Pulmonary artery endothelial cell (primary cell): ENCODE measurements around the gene SEC24B. TPM values are rescaled to one million over a fixed set of nuclear protein-coding genes. Genes with fewer than 3 reads are reported as not detected.
"Not testable (repeated sequence)": the region's sequence is repeated elsewhere in the genome, so short reads cannot be mapped to it uniquely, and the experiment has no call there.

ENCODE experiments used
- DNase-seq: peaks from one replicate; pipeline ENCODE4 v3.0.0-alpha.2; 2011; ENCODE audit warnings: low read depth, low spot score
- total RNA-seq: library from RNA; depleted of rRNA; stranded (reverse); fragments of >200 nt; gene quantifications from 2 replicates; pipeline ENCODE4 v1.2.3, GENCODE V29; 2014

SEC24B gene
- total RNA-seq, 1 donor from 2014 or later, result 12.9 TPM

DNA sequence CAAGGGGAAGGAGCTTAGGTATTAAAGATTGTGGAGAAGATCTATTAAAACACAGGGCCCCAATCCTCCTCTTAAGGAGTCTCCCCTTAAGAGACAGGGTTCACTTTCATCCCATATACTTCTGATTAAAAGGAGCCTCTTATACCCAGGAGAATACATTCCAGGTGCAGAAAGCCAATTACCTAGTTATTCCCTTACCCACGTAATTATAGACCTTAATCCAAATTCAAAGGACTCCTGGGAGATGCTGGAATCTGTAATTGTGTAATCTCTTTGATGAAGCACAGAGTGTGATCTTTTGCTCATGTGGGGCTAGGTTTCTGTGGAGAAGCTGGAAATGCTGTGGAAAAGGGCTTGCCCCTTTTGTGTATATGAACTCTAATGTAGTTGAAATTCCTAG lies 1.4 kb upstream of the SEC24B start:
- DNase-seq, result no peak

DNA sequence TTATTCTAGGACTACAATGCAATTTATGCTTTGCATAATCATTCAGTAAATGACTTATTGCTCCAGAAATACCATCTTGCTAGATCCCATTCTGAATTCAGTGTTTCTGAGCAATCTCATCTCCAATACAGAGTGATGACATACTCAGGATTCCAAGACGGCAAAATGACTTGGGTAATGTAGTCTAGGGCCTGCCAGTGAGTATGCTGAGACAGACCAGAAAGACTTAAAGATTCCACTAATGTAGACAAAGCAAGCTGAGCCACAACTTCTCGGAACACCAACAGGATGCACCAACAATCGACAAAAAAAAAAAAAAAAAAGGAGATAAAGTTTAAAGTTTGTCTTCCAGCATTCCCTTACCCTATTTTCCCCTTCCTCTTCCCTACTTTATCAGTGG lies 919 bp upstream of the SEC24B start:
- no peak for DNase-seq

DNA sequence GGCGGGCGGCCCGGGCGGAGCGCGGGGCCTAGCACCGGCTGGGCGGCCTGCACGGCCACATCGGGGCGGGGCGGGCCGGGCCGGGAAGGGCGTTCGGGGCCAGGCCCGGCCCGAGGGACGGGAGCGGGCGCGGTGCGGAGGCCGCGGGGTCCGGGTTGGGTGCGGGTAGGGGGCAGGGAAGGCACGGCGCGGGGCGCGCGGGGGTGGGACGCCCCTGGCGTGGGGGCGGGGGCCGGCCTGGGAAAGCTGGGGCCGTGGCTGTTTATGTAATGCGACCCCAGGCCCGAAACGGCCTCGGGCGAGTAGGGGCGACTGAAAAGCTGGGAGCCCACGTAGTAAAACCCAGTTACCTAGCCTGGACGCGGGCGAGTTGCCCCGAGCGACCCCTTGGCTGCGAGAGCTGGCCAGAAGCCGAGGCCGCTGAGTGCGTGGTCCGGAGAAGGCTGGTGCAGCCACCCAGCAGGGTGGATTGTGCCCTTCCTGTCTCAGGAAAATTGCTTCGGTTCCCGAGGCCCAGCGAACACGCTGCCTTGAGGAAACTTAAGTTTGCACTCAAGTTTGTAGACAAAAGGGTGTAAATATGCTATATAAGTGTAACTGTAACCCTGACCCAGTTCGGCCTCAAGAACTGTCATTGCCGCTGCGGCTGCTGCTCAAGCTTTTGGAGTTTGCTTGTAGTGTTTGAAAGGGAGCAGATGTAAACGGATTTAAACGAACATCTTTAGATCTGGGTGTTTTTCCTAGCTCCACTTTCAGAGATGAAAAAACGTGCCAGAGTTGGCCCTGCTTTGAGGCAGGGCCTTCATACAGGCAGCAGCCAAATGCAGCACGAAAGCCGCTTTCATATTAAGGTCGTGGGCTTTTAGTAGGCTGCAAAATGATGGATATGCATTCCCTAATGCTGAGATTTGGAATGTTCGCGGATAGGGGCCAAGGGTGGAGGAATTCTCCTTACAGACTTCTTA lies 674 bp downstream of the SEC24B start:
- no peak for DNase-seq

DNA sequence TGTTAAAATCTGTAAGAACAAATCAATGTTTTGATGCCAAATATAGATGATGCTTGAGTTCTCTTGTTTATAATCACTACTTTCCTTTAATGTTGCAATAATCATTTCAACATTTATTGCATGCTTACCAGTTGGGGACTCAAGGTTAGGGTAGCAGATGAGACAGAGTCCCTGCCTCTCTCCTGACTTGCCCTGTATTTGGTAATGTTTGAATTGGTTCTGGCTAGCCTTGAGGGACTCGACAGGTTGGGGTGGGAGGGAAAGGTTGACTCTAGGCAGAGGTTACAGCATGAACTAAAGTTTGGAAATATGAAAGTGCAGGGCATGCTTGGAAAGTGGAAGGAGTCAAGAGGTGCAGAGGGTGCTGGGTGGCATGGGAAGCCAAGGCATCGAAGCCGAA lies 2.0 kb downstream of the SEC24B start:
- no peak for DNase-seq

DNA sequence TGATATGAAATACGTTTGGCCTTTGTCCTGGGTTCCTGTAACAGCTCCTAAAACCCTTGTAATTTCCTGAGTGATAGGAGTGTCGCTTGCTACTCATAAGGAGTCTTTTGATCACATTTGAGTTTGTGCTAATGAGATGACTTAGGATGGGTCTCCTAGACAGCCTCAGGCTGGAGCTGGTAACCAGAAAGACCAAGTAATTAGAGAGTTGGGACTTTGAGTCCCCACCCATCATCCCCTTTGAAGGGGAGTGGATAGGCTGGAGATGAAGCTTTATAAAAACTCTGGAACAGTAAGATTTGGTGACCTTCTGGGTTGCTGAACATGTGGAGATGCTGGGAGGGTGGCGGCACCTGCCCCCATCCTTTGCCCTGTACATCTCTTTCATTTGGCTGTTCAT lies 2.9 kb downstream of the SEC24B start:
- DNase-seq, result no peak

DNA sequence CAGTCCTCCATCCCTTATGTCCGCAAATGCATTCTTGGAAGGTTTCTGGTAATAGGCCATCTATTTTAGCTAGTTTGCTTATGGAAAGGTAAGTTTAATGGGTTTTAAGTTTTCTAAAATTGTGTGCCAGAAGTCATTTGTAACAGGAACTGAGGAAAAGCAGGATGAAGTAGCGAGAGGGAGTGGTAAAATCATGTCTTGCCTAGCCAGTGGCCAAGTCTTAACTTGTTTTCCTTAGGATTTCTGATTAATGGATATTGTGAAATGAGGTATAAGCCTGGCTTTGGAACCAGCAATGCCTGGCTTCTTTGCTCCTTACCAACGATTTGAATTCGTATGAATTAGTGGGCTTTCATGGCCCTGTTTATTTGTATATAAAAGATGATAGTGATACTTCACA lies 7.3 kb downstream of the SEC24B start:
- no peak for DNase-seq

DNA sequence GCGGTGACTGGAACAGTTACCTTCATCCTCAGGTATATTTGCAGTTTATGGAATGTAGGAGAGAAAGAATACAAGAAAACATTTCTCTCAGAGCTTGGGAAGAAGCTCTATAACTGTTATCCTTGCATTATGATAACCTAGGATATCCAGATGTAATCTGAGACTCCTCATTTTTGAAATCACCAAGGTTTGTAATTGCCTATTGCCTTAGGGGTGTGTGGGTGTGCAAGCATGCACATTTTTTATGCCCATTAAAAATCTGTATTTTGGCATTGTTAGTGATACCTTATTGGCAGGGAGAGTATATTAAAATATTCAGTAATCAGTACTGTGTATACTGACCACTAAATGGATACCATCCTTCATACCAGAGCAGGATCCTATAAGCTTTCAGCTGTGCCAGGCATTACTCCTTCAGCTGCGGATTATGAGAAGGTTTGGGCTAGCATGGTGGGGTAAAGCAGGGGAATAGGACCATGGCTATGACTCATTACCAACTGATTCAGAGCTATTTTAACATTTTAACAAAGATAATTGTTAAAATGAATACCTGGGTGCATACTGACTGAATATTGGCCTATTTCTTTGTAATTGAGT lies 8.3 kb downstream of the SEC24B start:
- no peak for DNase-seq

DNA sequence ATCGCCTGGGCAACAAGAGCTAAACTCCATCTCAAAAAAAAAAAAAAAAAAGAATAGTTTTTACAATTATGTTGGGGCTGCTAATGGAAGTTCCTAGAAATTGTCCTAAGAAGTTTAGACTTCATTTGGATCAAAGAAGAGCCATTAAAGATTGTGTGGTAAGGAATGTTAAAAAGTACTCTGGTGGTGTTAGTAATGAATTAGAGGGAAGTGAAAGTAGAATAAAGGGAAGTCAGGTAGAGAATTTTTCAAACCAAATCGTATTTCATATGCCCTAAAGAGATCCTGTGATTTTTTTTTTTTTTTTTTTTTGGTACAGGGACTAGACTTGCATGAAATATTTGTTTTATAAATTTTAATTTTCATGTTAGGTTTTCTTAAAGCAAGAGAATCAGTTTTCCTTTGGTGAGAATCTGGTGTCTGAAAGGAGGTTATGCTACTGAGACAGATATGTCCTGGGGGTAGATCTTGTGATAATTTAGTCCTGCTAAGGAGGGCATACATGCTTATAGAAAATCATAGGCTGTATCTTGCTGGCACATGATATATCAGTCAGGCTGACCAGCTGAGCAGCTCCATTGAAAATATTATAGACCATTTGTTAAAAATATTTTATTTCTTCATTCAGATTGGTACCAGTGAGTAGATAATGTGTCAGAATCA lies 10.7 kb downstream of the SEC24B start:
- DNase-seq, result no peak

DNA sequence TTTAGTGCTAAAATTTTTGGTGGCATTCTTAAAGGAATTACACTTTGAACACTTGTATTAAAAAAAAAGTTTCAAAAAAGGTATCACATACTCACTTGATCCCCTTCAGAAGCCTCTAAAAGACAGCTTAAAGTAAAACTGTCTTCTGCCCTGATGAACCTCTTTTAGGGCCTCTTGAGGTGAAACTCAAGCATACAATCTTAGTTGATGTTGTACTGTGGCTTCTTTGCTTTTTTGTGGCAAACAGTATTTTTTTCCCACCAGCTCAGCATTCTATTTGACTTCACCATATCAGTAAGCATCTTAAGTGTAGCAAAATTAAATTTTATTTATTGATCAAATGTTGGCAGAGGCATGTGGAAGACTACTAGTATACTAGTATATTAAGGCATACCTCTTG lies 13.7 kb downstream of the SEC24B start:
- DNase-seq, result no peak

DNA sequence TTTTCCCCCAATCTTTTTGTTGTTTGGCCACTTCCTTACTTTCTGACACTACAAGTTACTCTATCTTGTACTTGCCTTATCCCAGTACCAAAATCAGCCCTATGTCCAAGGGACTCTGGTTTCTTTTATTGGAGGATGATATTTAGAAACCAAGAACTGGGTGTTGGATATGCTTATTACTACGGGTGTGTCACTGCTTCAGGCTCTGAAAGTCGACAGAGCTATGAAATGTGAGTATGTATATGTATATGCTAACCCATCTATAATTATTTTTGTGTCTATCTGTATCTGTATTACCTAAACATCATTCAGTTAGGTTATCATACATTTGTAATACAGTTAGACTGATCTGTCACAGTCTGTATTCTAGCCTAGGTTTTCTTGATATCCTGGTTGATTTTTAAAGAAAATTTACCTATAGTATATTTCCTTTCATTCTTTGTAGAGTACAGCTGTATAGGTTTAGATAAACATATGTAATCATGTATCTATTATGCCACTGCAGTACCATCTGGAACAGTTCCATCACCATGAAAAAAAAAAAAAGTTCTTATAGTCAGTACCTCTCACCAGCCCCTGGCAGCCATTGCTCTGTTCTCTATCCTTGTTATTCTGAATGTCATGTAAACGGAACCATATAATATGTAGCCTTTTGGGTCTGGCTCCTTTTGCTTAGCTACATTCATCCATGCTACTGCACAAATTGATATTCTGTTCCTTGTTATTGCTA lies 18.1 kb downstream of the SEC24B start:
- no peak for DNase-seq

DNA sequence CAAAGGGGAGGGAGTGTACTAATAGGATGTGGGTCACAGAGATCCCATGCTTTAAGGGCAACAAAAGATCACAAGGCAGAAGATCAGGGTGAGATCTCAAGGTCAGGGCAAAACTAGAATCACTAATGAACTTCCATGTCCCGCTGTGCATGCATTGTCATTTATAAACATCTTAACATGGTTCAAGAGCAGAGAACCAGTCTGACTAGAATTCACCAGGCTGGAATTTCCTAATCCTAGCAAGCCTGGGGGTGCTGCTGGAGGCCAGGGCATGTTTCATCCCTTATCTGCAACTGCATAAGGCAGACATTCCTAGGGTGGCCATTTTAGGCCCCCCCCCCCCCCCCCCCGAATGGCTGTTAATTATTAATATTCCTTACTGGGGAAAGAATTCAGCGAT lies 19.5 kb downstream of the SEC24B start:
- DNase-seq, result not testable (repeated sequence)

DNA sequence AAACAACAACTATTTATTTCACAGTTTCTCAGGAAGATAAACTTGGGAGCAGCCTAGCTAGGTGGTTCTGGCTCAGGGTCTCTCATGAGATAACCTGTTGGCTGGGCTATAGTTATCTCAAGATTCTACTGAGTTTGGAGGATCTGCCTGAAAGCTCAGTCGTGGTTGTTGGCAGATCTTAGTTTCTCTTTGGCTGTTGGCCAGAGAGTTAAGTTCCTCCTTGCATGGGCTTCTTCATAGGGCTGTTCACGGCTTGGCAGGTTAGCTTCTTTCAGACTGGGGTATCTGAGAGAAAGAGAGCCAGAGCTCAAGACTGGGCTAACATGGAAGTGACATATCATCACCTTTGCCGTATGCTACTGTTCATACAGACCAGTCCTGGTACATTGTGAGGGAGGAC lies 28.7 kb downstream of the SEC24B start:
- DNase-seq, result no peak

DNA sequence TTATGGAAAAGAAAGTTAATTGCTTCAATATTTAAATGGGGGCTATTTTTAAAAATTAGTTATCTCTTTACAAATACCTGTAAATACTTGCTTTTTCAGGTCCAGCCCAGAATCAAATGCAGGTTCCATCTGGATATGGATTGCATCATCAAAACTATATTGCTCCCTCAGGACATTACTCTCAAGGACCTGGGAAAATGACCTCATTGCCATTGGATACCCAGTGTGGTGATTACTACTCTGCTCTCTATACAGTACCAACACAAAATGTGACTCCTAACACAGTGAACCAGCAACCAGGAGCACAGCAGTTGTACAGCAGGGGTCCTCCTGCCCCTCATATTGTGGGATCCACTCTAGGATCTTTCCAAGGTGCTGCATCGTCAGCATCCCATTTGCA lies 29.2 kb downstream of the SEC24B start:
- no peak for DNase-seq

DNA sequence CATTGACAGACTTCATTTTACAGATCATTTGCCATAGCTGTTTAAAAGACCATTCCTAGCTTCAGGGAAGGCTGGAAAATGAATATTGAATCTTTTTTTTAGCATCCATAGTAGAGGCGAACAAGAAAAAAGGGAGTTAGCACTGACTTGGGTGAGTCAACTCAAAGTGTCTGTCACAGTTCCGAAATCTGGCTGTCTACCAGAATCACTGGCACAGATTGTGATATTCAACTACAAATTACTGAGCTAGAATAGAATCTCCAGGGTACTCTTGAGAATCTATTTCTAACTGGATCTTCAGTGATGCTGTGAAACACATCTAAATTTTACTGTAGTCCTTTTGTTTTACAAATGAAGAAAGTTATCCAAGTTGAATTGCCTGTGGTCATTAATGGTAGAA lies 31.5 kb downstream of the SEC24B start:
- DNase-seq, result no peak

DNA sequence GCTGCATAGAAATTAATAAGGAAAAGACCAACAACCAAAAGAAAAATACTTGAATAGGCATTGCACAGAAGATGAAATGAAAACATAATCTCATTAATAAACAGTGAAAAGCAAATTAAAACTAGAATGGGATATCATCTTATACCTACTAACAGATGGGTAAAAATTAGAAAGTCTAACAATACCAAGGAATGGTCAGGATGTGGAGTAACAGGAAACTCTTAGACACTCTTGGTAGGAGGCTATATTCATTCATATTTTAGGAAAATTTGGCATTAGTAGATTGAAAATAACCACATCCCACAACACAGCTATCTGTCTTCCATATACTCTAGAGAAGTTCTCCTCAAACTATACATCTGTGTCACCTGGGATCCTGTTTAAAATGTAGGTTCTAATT lies 36.3 kb downstream of the SEC24B start:
- no peak for DNase-seq

DNA sequence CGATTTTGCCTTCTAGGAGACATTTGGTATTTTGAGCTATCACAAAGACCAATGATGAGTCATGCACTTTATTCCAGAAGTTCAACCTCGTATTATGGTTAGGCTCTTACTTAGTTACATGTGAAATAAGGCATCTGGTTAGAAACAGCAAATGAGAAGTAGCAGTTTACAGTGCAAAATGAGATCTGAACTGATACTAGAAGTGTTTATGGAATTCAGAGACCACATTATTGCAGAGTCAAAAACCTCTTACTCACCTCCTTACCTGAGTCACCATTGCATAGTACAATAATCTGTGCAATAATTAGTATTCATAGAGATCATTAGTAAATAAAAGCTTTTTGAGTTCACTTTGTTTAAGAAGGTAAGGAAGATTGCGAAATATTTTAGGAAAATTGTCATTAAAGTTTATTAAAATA lies 38.7 kb downstream of the SEC24B start:
- DNase-seq, result no peak

DNA sequence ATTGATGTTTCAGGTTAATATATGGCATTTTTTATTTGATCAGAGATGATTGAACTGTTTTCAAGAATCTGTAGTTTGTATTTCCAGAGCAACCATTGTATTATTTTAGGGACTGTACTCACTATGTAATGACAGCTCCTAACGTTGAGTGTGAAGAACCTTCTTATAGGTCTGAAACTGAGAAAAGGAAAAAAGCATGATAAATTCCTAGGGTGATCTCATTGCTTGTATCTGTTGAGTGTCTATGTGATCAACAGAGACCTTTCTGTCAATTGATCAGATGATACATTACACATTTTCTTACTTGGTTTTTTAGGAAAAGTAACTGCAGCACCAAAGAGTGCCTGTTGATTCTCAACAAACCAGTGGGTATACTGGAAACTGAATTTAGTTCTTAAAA lies 40.2 kb downstream of the SEC24B start:
- no peak for DNase-seq

DNA sequence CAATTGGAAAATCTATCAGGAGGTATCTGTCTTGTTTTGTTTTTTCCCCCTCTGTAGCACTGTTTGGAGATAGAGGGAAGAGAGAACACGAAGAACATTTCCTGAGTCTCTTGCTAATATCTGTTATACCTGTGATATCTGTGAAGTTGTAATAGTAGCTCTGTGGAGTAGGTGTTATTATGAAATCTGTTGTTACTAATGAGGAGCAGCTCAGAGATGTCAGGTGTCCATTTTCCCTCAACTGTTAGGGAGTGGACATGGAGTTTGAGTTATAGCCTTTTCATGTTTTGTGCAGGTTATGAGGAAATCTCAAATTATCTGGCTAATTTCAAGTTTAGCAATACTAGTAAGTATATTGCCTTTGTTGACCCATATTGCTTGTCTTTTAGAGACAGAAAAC lies 52.4 kb downstream of the SEC24B start:
- no peak for DNase-seq

DNA sequence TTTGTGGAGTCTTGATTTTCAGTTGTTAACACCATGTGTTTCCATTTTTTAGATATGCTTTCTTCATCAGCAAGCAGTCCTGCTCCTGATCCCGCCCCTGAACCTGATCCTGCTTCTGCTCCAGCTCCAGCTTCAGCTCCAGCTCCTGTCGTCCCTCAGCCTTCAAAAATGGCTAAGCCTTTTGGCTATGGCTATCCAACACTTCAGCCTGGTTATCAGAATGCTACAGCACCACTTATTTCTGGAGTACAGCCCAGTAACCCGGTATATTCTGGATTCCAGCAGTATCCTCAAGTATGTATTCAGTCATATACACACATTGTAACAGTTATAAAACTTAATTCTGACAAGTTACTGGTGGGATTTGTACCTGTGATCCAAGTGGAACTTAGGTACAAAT lies 60.9 kb downstream of the SEC24B start:
- no peak for DNase-seq

DNA sequence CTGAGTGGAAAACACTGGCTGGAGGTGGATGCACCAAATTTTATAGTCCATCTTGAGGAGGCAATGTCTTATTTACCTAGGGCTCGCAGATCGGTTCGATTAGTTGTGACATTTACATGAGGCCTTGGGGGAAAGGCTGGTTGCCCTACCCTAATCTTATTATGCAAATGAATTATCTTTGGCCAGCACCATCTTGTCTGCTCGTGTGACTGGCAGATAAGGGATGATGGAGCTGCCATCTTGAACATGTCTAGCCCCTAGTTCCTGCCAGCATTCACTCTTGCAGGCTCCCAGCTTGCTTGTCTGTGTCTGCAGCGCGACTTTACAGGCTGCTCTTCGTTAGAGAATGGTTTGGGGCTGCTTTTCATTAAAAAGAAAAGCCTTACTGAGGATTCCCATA lies 61.9 kb downstream of the SEC24B start:
- no peak for DNase-seq

DNA sequence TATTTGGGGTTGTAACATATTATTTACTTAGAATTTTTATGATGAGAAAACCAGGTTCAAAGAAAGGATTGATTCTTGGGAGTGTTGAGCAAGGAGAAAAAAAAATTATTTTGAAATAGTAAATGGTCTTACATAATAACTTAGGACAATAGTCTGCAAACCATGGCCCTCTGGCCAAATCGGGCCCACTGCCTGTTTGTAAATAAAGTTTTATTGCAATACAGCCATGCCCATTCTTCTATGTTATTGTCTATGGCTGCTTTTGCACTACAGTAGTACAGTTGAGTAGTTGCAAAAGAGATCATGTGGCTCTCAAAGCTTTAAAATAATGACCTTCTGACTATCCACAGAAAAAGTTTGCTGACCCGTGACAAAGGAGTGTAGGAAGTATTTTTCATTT lies 63.3 kb downstream of the SEC24B start:
- DNase-seq, result no peak

DNA sequence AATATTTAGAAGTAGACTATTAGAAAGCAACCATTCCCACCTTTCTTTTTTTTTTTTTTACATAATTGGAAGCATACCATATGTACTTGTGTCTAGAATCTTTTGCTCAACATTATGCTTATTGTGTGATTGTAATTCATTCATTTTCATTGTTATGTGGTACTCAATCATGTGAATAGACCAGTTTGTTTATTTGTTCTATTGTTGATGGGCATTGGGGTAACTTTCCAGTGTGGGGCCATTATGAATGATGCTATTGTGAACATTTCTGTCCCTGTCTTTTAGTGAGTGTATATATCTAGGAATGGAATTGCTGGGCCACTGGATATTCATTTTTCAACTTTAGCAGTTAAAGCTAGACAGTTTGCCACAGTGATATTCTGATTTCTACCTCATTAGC lies 63.9 kb downstream of the SEC24B start:
- DNase-seq, result no peak
